GM13977 (cell line): ENCODE data around the gene SLC30A2.

ENCODE experiments used
- DNase-seq: peaks from one replicate; pipeline ENCODE4 v3.0.0; 2012; ENCODE audit warnings: low spot score
- CTCF ChIP-seq: IDR thresholded peaks from 2 replicates; pipeline ENCODE4 v1.5.1; 2012; ENCODE audit warnings: mild to moderate bottlenecking, control low read depth; ENCODE audit not compliant: insufficient read depth; ENCODE audit errors: extremely low read depth, missing control alignments
- in situ Hi-C: fragments of 300-500 bp; cut with MboI; formaldehyde crosslinking; loops from one replicate; pipeline ENCODE4 v1.12.0; 2022; ENCODE audit warnings: low sequenced_read_pairs, low pct_unique_long_range_greater_than_20kb, mixed read lengths, inconsistent platforms; ENCODE audit not compliant: unreplicated experiment

Gene SLC30A2

DNA sequence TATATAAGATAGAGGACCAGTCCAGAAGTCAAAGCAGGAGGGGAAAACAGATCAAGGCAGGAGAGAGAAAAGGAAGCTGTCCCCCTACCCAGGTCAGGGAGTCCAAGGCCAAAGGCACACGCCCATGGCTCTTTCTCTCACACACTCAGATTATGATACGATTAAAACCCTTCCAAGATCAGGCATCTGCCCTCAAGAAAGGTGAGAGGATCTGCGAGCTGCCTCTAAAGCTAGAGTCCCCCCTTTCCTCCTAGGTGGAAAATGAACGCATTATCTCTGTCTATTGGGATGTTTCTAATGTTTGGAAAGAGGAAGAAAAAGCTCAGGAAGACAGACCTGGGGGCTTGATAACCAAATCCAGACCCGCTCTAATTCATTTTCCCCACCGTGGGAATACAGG, 55.7 kb downstream of the SLC30A2 start:
- no peak for DNase-seq
- TF ChIP-seq CTCF = no peak
- in situ Hi-C loops = loop anchor here (10.0 kb wide), 1 partner anchor 95 kb away; no protein-coding TSS in a partner anchor

DNA sequence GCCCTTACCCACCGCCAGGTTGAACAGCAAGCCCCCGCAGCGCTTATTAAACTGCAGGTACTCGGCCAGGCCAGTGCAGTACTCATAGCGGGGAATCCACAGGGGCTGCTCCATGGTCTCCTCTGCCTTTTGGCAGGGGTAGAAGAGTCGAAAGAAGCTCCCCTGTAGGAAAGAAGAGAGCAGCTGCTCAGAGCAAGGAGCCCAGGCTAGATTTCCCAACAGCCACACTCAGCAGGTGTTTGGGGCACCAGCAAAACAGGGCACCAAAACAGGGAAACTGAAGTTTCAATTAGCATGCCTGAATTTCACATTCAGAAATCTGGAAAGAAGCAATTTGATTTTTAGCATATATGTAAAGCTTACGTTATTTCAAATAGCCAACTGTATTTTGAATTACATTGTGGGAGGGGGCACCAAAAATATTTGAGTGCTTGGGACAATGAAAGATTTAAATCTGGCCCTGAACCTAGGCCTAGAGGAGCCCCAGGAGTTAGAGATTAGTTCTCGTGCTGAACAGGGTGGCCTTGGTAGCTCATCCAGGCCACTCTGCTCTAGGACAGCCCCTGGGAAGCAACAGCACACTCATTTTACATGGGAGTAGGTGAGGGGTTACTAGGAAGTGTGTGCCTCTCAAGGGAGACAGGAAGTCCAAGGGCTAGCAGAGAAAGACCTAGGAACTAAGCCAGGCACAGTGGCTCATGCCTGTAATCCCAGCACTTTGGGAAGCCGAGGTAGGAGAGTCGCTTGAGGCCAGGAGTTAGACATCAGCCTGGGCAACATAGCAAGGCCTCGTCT, 56.3 kb downstream of the SLC30A2 start:
- TF ChIP-seq CTCF = no peak

DNA sequence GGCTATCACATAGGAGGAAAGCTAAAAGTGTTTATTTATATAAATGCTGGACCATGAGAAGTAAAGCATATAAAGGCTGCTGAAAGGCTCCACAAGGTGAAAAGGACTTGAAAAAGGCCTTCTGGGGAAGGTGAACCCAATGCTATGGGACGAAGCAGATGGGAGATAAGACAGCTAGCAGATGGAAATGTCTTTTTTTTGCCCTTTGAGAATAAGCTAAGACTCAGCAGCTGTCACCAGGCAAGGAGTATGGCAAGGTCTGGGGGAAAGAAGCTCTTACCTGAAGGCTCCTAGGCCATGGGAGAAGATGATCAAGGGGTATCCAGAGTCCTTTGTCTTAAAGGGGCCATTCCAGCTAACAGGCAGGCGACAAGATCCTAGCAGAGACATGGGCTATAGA, 58.0 kb downstream of the SLC30A2 start:
- TF ChIP-seq CTCF = no peak
- DNase-seq = no peak
- in situ Hi-C loops = no loop called here

More for the DNA sequence above, 56.3 kb downstream of the SLC30A2 start:
- in situ Hi-C loops = loop anchor here (10.0 kb wide), 1 partner anchor 95 kb away; no protein-coding TSS in a partner anchor
- DNase-seq = no peak
